ENCODE results near the gene AKT1.

DNA sequence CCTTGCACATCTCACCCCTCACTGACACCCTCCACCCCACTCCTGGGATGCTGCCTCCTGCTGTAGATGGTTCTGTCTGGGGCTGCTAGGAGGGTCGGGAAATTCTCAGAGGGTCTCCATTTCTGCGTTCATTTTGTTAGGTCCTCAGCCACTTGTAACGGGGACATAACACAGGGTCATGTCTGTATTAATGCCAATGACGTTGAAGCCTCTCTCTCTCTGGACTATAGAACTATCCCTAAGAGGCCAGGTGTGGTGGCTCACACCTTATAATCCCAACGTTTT is 28.0 kb downstream of the AKT1 start:
- TF ChIP-seq, protein P1, sequence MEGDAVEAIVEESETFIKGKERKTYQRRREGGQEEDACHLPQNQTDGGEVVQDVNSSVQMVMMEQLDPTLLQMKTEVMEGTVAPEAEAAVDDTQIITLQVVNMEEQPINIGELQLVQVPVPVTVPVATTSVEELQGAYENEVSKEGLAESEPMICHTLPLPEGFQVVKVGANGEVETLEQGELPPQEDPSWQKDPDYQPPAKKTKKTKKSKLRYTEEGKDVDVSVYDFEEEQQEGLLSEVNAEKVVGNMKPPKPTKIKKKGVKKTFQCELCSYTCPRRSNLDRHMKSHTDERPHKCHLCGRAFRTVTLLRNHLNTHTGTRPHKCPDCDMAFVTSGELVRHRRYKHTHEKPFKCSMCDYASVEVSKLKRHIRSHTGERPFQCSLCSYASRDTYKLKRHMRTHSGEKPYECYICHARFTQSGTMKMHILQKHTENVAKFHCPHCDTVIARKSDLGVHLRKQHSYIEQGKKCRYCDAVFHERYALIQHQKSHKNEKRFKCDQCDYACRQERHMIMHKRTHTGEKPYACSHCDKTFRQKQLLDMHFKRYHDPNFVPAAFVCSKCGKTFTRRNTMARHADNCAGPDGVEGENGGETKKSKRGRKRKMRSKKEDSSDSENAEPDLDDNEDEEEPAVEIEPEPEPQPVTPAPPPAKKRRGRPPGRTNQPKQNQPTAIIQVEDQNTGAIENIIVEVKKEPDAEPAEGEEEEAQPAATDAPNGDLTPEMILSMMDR (IDR thresholded peaks at IDR 0.05), result no peak
- TF ChIP-seq POLR2A (IDR thresholded peaks at IDR 0.05), result no peak
